H1 (cell line): ENCODE data around the gene GPM6B. TPM values are rescaled to one million over a fixed set of nuclear protein-coding genes. Genes with fewer than 3 reads are reported as not detected.

Source experiments
- CTCF ChIA-PET: fragments of 300-600 bp; sonication (Branson Sonifier 250); formaldehyde crosslinking; loops from one replicate; lab custom pipeline; 2021; ENCODE audit not compliant: partially characterized antibody; lab: Charles Lee
- POLR2A ChIA-PET: fragments of 300-600 bp; sonication (Branson Sonifier 250); formaldehyde crosslinking; loops from one replicate; lab custom pipeline; 2021; ENCODE audit warnings: inconsistent platforms; ENCODE audit not compliant: partially characterized antibody; lab: Charles Lee
- DNase-seq, 2 experiments: peaks; one replicate each; pipeline versions ENCODE4 v3.0.0 to v3.0.0-alpha.2; 2010 to 2022; ENCODE audit warnings: low spot score in 2 of 2, low read depth in 1 of 2, mixed read lengths in 1 of 2
- FAIRE-seq: peaks from 2 replicates; lab custom pipeline; 2011; peaks lifted over from hg19 to GRCh38; lab: Jason Lieb, UNC
- H2AFZ ChIP-seq: 2 replicates; pipeline ENCODE4 v1.8.1; 2012; ENCODE audit warnings: low read length, inconsistent platforms
- H2AK5ac ChIP-seq: 2 replicates; pipeline ENCODE4 v1.6.1; 2013; ENCODE audit warnings: low read depth, low read length
- H2BK120ac ChIP-seq: replicated peaks from 2 replicates; pipeline ENCODE3; 2013; ENCODE audit warnings: low read depth, low read length, inconsistent platforms
- H2BK12ac ChIP-seq: 2 replicates; pipeline ENCODE4 v1.6.1; 2013; ENCODE audit warnings: low read depth, low read length
- H2BK15ac ChIP-seq: 2 replicates; pipeline ENCODE4 v1.6.1; 2013; ENCODE audit warnings: low read length
- H2BK20ac ChIP-seq: 2 replicates; pipeline ENCODE4 v1.6.1; 2013; ENCODE audit warnings: low read length
- H2BK5ac ChIP-seq: 2 replicates; pipeline ENCODE4 v1.6.1; 2013; ENCODE audit warnings: low read depth, low read length
- H3K14ac ChIP-seq: 2 replicates; pipeline ENCODE4 v1.6.1; 2013; ENCODE audit warnings: inconsistent platforms; ENCODE audit not compliant: insufficient read length
- H3K18ac ChIP-seq: 2 replicates; pipeline ENCODE4 v1.6.1; 2013; ENCODE audit warnings: low read length; ENCODE audit errors: extremely low read depth
- H3K23ac ChIP-seq: 2 replicates; pipeline ENCODE4 v1.6.1; 2013; ENCODE audit warnings: inconsistent platforms; ENCODE audit not compliant: insufficient read length
- H3K23me2 ChIP-seq: 2 replicates; pipeline ENCODE4 v1.6.1; 2013; ENCODE audit warnings: low read depth, low read length
- H3K27ac ChIP-seq: 2 replicates; pipeline ENCODE4 v1.6.1; 2011; ENCODE audit warnings: low read depth, low read length, inconsistent platforms
- H3K27me3 ChIP-seq, 4 experiments: replicated peaks in 1 of 4; 1 replicate in 1 of 4; 2 replicates in 3 of 4; pipeline versions ENCODE4 v1.6.1 to v1.8.1; 2011 to 2013; ENCODE audit warnings: low read length in 3 of 4, mild to moderate bottlenecking in 3 of 4, inconsistent platforms in 2 of 4, mixed read lengths in 2 of 4, moderate library complexity in 1 of 4; ENCODE audit not compliant: control insufficient read depth in 3 of 4, insufficient read depth in 3 of 4; ENCODE audit errors: extremely low read depth in 1 of 4
- H3K36me3 ChIP-seq, 4 experiments: 2 replicates each; pipeline versions ENCODE4 v1.6.1 to v1.8.1; 2011 to 2013; ENCODE audit warnings: mild to moderate bottlenecking in 4 of 4, low read length in 3 of 4, moderate library complexity in 2 of 4, control low read depth in 1 of 4, inconsistent platforms in 1 of 4; ENCODE audit not compliant: insufficient read depth in 4 of 4, control insufficient read depth in 2 of 4
- H3K4ac ChIP-seq: replicated peaks from 2 replicates; pipeline ENCODE3; 2013; ENCODE audit warnings: low read length, low read depth, mixed read lengths, inconsistent platforms; ENCODE audit not compliant: insufficient read length
- H3K4me1 ChIP-seq, 4 experiments: replicated peaks in 1 of 4; 1 replicate in 1 of 4; 2 replicates in 3 of 4; pipeline versions ENCODE4 v1.6.1 to v1.8.1; 2011 to 2013; ENCODE audit warnings: low read length in 3 of 4, inconsistent platforms in 2 of 4, mixed read lengths in 1 of 4; ENCODE audit not compliant: insufficient read depth in 4 of 4, control insufficient read depth in 3 of 4
- H3K4me2 ChIP-seq, 2 experiments: 2 replicates each; pipeline versions ENCODE4 v1.6.1 to v1.8.1; 2011 to 2013; ENCODE audit warnings: low read depth in 2 of 2, low read length in 2 of 2, control low read depth in 1 of 2, inconsistent platforms in 1 of 2, mild to moderate bottlenecking in 1 of 2; ENCODE audit not compliant: insufficient read depth in 1 of 2
- H3K4me3 ChIP-seq, 4 experiments: fragments of 200-600, 300-600 bp in 1 of 4; sonication (generic), shearing (Covaris generic), sonication (Bioruptor Twin) in 1 of 4; 2 replicates each; pipeline versions ENCODE4 v1.5.1 to v1.8.1; 2011 to 2016; ENCODE audit warnings: low read length in 4 of 4, low read depth in 3 of 4, control low read depth in 2 of 4, inconsistent platforms in 2 of 4, mild to moderate bottlenecking in 2 of 4, mixed read lengths in 1 of 4, moderate library complexity in 1 of 4; ENCODE audit not compliant: insufficient read depth in 2 of 4; ENCODE audit errors: extremely low read depth in 1 of 4
- H3K56ac ChIP-seq: replicated peaks from 2 replicates; pipeline ENCODE3; 2013; ENCODE audit warnings: low read depth, mild to moderate bottlenecking, mixed read lengths, low read length, inconsistent platforms; ENCODE audit not compliant: insufficient read length
- H3K79me1 ChIP-seq: 2 replicates; pipeline ENCODE4 v1.6.1; 2013; ENCODE audit warnings: low read depth, low read length, control low read depth
- H3K79me2 ChIP-seq, 2 experiments: 2 replicates each; pipeline versions ENCODE4 v1.6.1 to v1.8.1; 2012 to 2013; ENCODE audit warnings: low read length in 2 of 2, mild to moderate bottlenecking in 2 of 2, inconsistent platforms in 1 of 2; ENCODE audit not compliant: insufficient read depth in 2 of 2, control insufficient read depth in 1 of 2
- H3K9ac ChIP-seq, 4 experiments: replicated peaks in 1 of 4; 1 replicate in 1 of 4; 2 replicates in 3 of 4; pipeline versions ENCODE4 v1.6.1 to v1.8.1; 2011 to 2013; ENCODE audit warnings: low read depth in 3 of 4, low read length in 3 of 4, control low read depth in 2 of 4, mild to moderate bottlenecking in 2 of 4, moderate library complexity in 2 of 4, inconsistent platforms in 1 of 4; ENCODE audit errors: extremely low read depth in 1 of 4
- H3K9me3 ChIP-seq, 2 experiments: 2 replicates each; pipeline versions ENCODE4 v1.6.1 to v1.8.1; 2012 to 2013; ENCODE audit warnings: mild to moderate bottlenecking in 2 of 2, moderate library complexity in 2 of 2, control low read depth in 1 of 2, inconsistent platforms in 1 of 2, low read depth in 1 of 2, low read length in 1 of 2, mixed read lengths in 1 of 2; ENCODE audit not compliant: insufficient read depth in 2 of 2
- H4K20me1 ChIP-seq, 2 experiments: replicated peaks in 1 of 2; 2 replicates each; pipeline versions ENCODE3 to v1.8.1; 2011 to 2013; ENCODE audit warnings: inconsistent platforms in 2 of 2, low read length in 2 of 2, mild to moderate bottlenecking in 1 of 2; ENCODE audit not compliant: insufficient read depth in 2 of 2, control insufficient read depth in 1 of 2
- H4K5ac ChIP-seq: 2 replicates; pipeline ENCODE4 v1.6.1; 2013; ENCODE audit warnings: low read length, low read depth, mixed read lengths, inconsistent platforms; ENCODE audit not compliant: insufficient read length
- H4K8ac ChIP-seq: 2 replicates; pipeline ENCODE4 v1.8.0; 2013; ENCODE audit warnings: mild to moderate bottlenecking, moderate library complexity, low read length, inconsistent platforms; ENCODE audit not compliant: insufficient read depth; ENCODE audit errors: extremely low read depth
- H4K91ac ChIP-seq: replicated peaks from 2 replicates; pipeline ENCODE3; 2013; ENCODE audit warnings: low read length, mixed read lengths, inconsistent platforms; ENCODE audit not compliant: insufficient read length
- BACH1 ChIP-seq: IDR thresholded peaks from 2 replicates; pipeline ENCODE4 v1.6.1; 2012; ENCODE audit warnings: low read length, improper control_type of control experiment
- BCL11A ChIP-seq, 2 experiments: IDR thresholded peaks; one replicate each; pipeline ENCODE4 v1.6.1; 2011; ENCODE audit warnings: low read depth in 2 of 2, low read length in 2 of 2, mild to moderate bottlenecking in 2 of 2
- CBX5 ChIP-seq: fragments of 300-800, 300-1000 bp; sonication (generic); IDR thresholded peaks from 2 replicates; pipeline ENCODE4 v1.7.1; 2016; ENCODE audit warnings: antibody characterized with exemption, low read length, low read depth
- CREB1 ChIP-seq: IDR thresholded peaks from 2 replicates; pipeline ENCODE4 v1.6.1; 2012; ENCODE audit warnings: inconsistent platforms
- KDM4A ChIP-seq: IDR thresholded peaks from one replicate; pipeline ENCODE4 v1.7.1; 2012; ENCODE audit warnings: low read depth, mild to moderate bottlenecking, moderate library complexity, low read length, inconsistent platforms; ENCODE audit not compliant: severe bottlenecking
- MAFK ChIP-seq: IDR thresholded peaks from 2 replicates; pipeline ENCODE4 v1.6.1; 2012; ENCODE audit warnings: low read depth, mild to moderate bottlenecking, improper control_type of control experiment, low read length
- NRF1 ChIP-seq: IDR thresholded peaks from 2 replicates; pipeline ENCODE4 v1.6.1; 2011; ENCODE audit warnings: mild to moderate bottlenecking, low read depth, low read length, improper control_type of control experiment
- POU5F1 ChIP-seq: IDR thresholded peaks from 2 replicates; pipeline ENCODE4 v1.6.1; 2011; ENCODE audit warnings: low read depth, mild to moderate bottlenecking, low read length, moderate library complexity
- RAD21 ChIP-seq, 2 experiments: IDR thresholded peaks in 1 of 2; conservative IDR thresholded peaks in 1 of 2; 2 replicates each; pipeline ENCODE4 v1.6.1; 2011; ENCODE audit warnings: low read depth in 2 of 2, low read length in 2 of 2, improper control_type of control experiment in 1 of 2, inconsistent platforms in 1 of 2, mild to moderate bottlenecking in 1 of 2, moderate library complexity in 1 of 2
- SP1 ChIP-seq: IDR thresholded peaks from 2 replicates; pipeline ENCODE4 v1.6.1; 2011; ENCODE audit warnings: low read depth, low read length
- SUZ12 ChIP-seq: fragments of 200-600 bp; sonication (generic); IDR thresholded peaks from 2 replicates; pipeline ENCODE4 v1.6.1; 2012; ENCODE audit warnings: mild to moderate bottlenecking, inconsistent platforms, low read length, moderate library complexity, mixed read lengths
- TAF7 ChIP-seq: optimal IDR thresholded peaks from 2 replicates; pipeline ENCODE3; 2011; ENCODE audit warnings: low read depth, mild to moderate bottlenecking, inconsistent platforms, low read length, moderate library complexity, borderline replicate concordance
- TEAD4 ChIP-seq: IDR thresholded peaks from 2 replicates; pipeline ENCODE4 v1.6.1; 2012; ENCODE audit warnings: low read depth, low read length, inconsistent platforms, mixed read lengths
- WGBS, 2 experiments: shearing (Covaris generic) in 1 of 2; methylation state at CpG; one replicate each; pipeline versions ENCODE4 v1.1.6 to v1.1.7; 2013 to 2015; ENCODE audit warnings: low lambda C conversion rate in 2 of 2, mixed read lengths in 2 of 2, inconsistent platforms in 1 of 2, low coverage in 1 of 2, missing lambda C conversion rate in 1 of 2; ENCODE audit not compliant: insufficient replicate concordance in 2 of 2, insufficient coverage in 1 of 2, insufficient read length in 1 of 2; ENCODE audit errors: extremely low coverage in 1 of 2, missing lambda C conversion rate in 1 of 2; 5-methylcytosine and 5-hydroxymethylcytosine counted together
- polyA plus RNA-seq, 7 experiments: library from polyadenylated mRNA; depleted of rRNA in 3 of 7; stranded (reverse) in 5 of 7; unstranded in 2 of 7; fragments of >200 nt in 5 of 7; fragments of 200-250 nt in 2 of 7; gene quantifications; 1 replicate in 5 of 7; 2 replicates in 1 of 7; 4 replicates in 1 of 7; pipeline versions ENCODE4 v1.2.1 to v1.2.3, GENCODE V29; 2011 to 2013; ENCODE audit warnings: missing spikeins in 2 of 7, mixed read lengths in 2 of 7
- total RNA-seq: library from RNA; stranded (reverse); fragmentation: NEBNext Ultra II Directional; extraction: Animal tissue kit (Norgen Biotek cat#: 25700); gene quantifications from 2 replicates; pipeline ENCODE4 v1.2.1, GENCODE V29; 2021
- TF ChIP-seq, protein P1 (sequence below): IDR thresholded peaks from 2 replicates; pipeline ENCODE4 v1.6.1; 2011; ENCODE audit warnings: low read length, improper control_type of control experiment

Gene GPM6B
- total and polyA plus RNA-seq, 2 of the 8 experiments (the other 6 are each of a cell fraction or from before 2014, with no cell fraction given) = 132 to 175 TPM

DNA sequence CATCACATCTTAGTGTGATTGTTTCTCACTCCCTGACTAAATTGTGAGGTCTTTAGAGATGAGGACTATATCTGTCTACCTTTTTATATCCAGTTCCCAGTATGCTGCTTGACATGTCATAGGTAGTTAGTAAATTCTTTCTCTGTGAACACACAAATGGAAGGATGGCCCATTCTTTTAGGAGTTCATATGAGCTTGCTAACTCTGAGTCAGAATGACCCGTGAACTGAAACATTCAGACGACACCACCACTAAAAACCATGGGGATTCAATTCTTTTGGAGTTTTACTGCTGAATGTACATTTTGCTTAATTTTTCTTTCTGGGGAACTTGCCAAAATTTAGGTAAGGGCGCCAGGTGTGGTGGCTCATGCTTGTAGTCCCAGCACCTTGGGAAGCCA is 68.4 kb downstream of the GPM6B start:
- FAIRE-seq = no peak
- TF ChIP-seq SUZ12 (no peak), RAD21 (IDR thresholded peaks at IDR 0.05 in 1 of 2, conservative IDR thresholded peaks at IDR 0.05 in 1 of 2; ENCODE audit: low read depth in 2 of 2, low read length in 2 of 2) (no peak), TAF7 (no peak), CREB1 (no peak), NRF1 (no peak), BACH1 (no peak), TEAD4 (no peak), BCL11A (IDR thresholded peaks at IDR 0.05; ENCODE audit: low read depth in 2 of 2, low read length in 2 of 2) (no peak), KDM4A (no peak), CBX5 (no peak), MAFK (no peak), SP1 (no peak), POU5F1 (no peak)
- TF ChIP-seq, protein P1, sequence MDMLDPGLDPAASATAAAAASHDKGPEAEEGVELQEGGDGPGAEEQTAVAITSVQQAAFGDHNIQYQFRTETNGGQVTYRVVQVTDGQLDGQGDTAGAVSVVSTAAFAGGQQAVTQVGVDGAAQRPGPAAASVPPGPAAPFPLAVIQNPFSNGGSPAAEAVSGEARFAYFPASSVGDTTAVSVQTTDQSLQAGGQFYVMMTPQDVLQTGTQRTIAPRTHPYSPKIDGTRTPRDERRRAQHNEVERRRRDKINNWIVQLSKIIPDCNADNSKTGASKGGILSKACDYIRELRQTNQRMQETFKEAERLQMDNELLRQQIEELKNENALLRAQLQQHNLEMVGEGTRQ = no peak

More for the DNA sequence above, 68.4 kb downstream of the GPM6B start:
- no peaks in the 10 kb centered on the region for H3K27me3 ChIP-seq
- no peaks in the 10 kb centered on the region for H3K23me2 ChIP-seq
- H3K79me1 ChIP-seq = no peaks in the 10 kb centered on the region
- ChIA-PET CTCF (interaction anchor here (1.0 to 5.1 kb wide), 5 partner anchors 9 to 241 kb away, joined by 3 to 17 read pairs (median 5); no protein-coding TSS in a partner anchor), POLR2A (interaction anchor here (0.6 to 4.8 kb wide), 2 partner anchors 14 to 29 kb away, joined by 4 to 20 read pairs; partner anchors contain the start of genes OFD1 and TRAPPC2)
- H3K4me3 ChIP-seq = no peak overlapping the region
- H3K18ac ChIP-seq = no peak overlapping the region
- H2BK20ac ChIP-seq = no peak overlapping the region
- no peak overlapping the region for H2BK12ac ChIP-seq
- no peaks in the 10 kb centered on the region for H3K79me2 ChIP-seq
- H4K8ac ChIP-seq = no peak overlapping the region
- H3K14ac ChIP-seq = no peak overlapping the region
- no peak for DNase-seq
- no peak overlapping the region for H2BK5ac ChIP-seq
- H4K20me1 ChIP-seq = peaks cover 0 to 2% of the 10 kb centered on the region in 2 experiments
- no peak overlapping the region for H3K9ac ChIP-seq
- H3K27ac ChIP-seq = no peak overlapping the region
- H4K91ac ChIP-seq = no peak overlapping the region
- H3K9me3 ChIP-seq = no peaks in the 10 kb centered on the region
- WGBS, 2 experiments = 94% methylated on average over 3 of the region's 3 CpGs; no CpG with 5 or more reads in 1 of the 2 experiments
- no peak overlapping the region for H2BK15ac ChIP-seq
- H2AFZ ChIP-seq = no peak overlapping the region
- no peaks in the 10 kb centered on the region for H3K4me1 ChIP-seq
- H3K36me3 ChIP-seq = peaks cover 2 to 54% (median 8%) of the 10 kb centered on the region in 4 experiments
- H2BK120ac ChIP-seq = no peak overlapping the region
- H2AK5ac ChIP-seq = no peak overlapping the region
- no peak overlapping the region for H3K4ac ChIP-seq
- no peak overlapping the region for H3K56ac ChIP-seq
- no peak overlapping the region for H3K4me2 ChIP-seq
- no peak overlapping the region for H3K23ac ChIP-seq
- H4K5ac ChIP-seq = no peak overlapping the region
